ENCODE results near the gene FTO. TPM values are rescaled to one million over a fixed set of nuclear protein-coding genes. Genes with fewer than 3 reads are reported as not detected.

The FTO gene
- total and polyA plus RNA-seq, 2 of the 13 experiments (the other 11 are each of a cell fraction or from before 2014, with no cell fraction given), result 41.6 to 55.8 TPM

GRCh38 chr16:53773150-53773846, 69.3 kb downstream of the FTO start (continued):
- TF ChIP-seq HNRNPH1 (optimal IDR thresholded peaks at IDR 0.05; ENCODE audit: low read depth, low read length), result no peak
- peak; percentile 74 for TF ChIP-seq PITX1 (CRISPR knock-in tag; IDR thresholded peaks at IDR 0.05)
- TF ChIP-seq DNMT3B (CRISPR knock-in tag; conservative IDR thresholded peaks at IDR 0.05), result 0 out of 2 replicates have a peak, but pooled peaks have one; percentile 60
- TF ChIP-seq YEATS2 (CRISPR knock-in tag; IDR thresholded peaks at IDR 0.05; ENCODE audit: borderline replicate concordance), result 0 out of 2 replicates have a peak, but pooled peaks have one; percentile 18
- no peak for TF ChIP-seq HDAC6 (IDR thresholded peaks at IDR 0.05; ENCODE audit: low read depth, low read length)
- 0 out of 2 replicates have a peak, but pooled peaks have one; percentile 27 for TF ChIP-seq SIX1 (CRISPR knock-in tag; IDR thresholded peaks at IDR 0.05; ENCODE audit: borderline replicate concordance)
- no peak for TF ChIP-seq SOX13 (IDR thresholded peaks at IDR 0.05)
- TF ChIP-seq SOX13 (CRISPR knock-in tag; conservative IDR thresholded peaks at IDR 0.05 in 1 of 2, IDR thresholded peaks at IDR 0.05 in 1 of 2), result peak in 1 of 2 experiments; percentile 35; a peak in 1 of 4 replicates
- 0 out of 2 replicates have a peak, but pooled peaks have one; percentile 44 for TF ChIP-seq CCDC6 (CRISPR knock-in tag; IDR thresholded peaks at IDR 0.05)
- no peak for TF ChIP-seq ZNF256 (CRISPR knock-in tag; conservative IDR thresholded peaks at IDR 0.05)
- TF ChIP-seq, protein P1, sequence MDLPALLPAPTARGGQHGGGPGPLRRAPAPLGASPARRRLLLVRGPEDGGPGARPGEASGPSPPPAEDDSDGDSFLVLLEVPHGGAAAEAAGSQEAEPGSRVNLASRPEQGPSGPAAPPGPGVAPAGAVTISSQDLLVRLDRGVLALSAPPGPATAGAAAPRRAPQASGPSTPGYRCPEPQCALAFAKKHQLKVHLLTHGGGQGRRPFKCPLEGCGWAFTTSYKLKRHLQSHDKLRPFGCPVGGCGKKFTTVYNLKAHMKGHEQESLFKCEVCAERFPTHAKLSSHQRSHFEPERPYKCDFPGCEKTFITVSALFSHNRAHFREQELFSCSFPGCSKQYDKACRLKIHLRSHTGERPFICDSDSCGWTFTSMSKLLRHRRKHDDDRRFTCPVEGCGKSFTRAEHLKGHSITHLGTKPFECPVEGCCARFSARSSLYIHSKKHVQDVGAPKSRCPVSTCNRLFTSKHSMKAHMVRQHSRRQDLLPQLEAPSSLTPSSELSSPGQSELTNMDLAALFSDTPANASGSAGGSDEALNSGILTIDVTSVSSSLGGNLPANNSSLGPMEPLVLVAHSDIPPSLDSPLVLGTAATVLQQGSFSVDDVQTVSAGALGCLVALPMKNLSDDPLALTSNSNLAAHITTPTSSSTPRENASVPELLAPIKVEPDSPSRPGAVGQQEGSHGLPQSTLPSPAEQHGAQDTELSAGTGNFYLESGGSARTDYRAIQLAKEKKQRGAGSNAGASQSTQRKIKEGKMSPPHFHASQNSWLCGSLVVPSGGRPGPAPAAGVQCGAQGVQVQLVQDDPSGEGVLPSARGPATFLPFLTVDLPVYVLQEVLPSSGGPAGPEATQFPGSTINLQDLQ (CRISPR knock-in tag; IDR thresholded peaks at IDR 0.05), result no peak
- TF ChIP-seq ZNF614 (CRISPR knock-in tag; IDR thresholded peaks at IDR 0.05; ENCODE audit: borderline replicate concordance), result peak; percentile 45; the same call in 1 of the 2 replicates
- 0 out of 2 replicates have a peak, but pooled peaks have one; percentile 57 for TF ChIP-seq CBX5 (CRISPR knock-in tag; IDR thresholded peaks at IDR 0.05; ENCODE audit: borderline replicate concordance)
- no peak for TF ChIP-seq ZBTB7B (CRISPR knock-in tag; IDR thresholded peaks at IDR 0.05)
- no peak for TF ChIP-seq ZNF24 (IDR thresholded peaks at IDR 0.05)
- TF ChIP-seq, protein P2, sequence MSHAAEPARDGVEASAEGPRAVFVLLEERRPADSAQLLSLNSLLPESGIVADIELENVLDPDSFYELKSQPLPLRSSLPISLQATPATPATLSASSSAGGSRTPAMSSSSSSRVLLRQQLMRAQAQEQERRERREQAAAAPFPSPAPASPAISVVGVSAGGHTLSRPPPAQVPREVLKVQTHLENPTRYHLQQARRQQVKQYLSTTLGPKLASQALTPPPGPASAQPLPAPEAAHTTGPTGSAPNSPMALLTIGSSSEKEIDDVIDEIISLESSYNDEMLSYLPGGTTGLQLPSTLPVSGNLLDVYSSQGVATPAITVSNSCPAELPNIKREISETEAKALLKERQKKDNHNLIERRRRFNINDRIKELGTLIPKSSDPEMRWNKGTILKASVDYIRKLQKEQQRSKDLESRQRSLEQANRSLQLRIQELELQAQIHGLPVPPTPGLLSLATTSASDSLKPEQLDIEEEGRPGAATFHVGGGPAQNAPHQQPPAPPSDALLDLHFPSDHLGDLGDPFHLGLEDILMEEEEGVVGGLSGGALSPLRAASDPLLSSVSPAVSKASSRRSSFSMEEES (CRISPR knock-in tag; IDR thresholded peaks at IDR 0.05), result no peak; the same call in 1 of the 2 replicates
- no peak for TF ChIP-seq IRF9 (CRISPR knock-in tag; IDR thresholded peaks at IDR 0.05; ENCODE audit: borderline replicate concordance)
- TF ChIP-seq ZBTB42 (CRISPR knock-in tag; IDR thresholded peaks at IDR 0.05), result no peak
- TF ChIP-seq ZC3H4 (CRISPR knock-in tag; IDR thresholded peaks at IDR 0.05; ENCODE audit: borderline replicate concordance), result no peak
- TF ChIP-seq STAG1 (CRISPR knock-in tag; IDR thresholded peaks at IDR 0.05), result peak; percentile 96
- TF ChIP-seq, protein P3, sequence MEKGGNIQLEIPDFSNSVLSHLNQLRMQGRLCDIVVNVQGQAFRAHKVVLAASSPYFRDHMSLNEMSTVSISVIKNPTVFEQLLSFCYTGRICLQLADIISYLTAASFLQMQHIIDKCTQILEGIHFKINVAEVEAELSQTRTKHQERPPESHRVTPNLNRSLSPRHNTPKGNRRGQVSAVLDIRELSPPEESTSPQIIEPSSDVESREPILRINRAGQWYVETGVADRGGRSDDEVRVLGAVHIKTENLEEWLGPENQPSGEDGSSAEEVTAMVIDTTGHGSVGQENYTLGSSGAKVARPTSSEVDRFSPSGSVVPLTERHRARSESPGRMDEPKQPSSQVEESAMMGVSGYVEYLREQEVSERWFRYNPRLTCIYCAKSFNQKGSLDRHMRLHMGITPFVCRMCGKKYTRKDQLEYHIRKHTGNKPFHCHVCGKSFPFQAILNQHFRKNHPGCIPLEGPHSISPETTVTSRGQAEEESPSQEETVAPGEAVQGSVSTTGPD (CRISPR knock-in tag; IDR thresholded peaks at IDR 0.05), result no peak
- TF ChIP-seq NAIF1 (CRISPR knock-in tag; IDR thresholded peaks at IDR 0.05; ENCODE audit: borderline replicate concordance), result no peak
- no peak for TF ChIP-seq RBM22 (optimal IDR thresholded peaks at IDR 0.05; ENCODE audit: low read length)
- TF ChIP-seq KAT8 (CRISPR knock-in tag; IDR thresholded peaks at IDR 0.05), result peak; percentile 59; the same call in 1 of the 2 replicates
